Measurements from ENCODE around the gene NR6A1.

DNA sequence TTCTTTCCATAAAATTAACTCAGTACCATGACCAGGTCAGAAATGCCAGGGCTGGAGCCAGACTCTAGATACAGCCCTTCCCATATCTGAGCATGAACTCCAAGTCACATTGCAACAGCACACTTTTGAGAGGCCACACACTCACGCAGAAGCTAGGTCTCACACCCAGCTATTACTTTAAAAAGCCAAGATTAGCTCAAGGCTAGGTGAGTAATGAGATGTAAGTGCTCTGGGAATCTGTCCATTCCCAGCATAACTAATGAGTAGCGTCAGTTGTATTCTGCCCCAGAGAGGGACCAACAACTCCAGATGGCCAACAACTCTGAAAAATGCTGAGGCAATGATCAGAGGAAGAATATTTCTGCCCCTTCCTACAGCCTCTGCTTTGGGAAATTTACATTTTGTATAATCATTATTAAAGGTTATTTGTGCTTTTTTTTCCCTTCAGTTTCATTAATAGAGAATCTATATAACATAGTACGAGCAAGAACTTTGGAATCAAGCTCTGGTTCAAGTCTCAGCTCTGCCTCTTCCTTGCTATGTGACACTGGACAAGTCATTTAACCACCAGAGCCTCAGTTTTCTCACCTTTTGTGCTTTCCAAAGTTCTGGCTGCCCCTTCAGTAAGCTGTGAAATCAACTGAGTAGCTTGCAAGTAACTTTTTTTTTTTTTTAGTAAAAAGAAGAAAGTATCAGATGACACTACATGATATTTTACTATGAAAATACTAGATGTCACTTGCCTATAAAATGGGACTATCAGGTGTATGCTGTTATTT, 118.3 kb downstream of the NR6A1 start:
- TF ChIP-seq, protein P1, sequence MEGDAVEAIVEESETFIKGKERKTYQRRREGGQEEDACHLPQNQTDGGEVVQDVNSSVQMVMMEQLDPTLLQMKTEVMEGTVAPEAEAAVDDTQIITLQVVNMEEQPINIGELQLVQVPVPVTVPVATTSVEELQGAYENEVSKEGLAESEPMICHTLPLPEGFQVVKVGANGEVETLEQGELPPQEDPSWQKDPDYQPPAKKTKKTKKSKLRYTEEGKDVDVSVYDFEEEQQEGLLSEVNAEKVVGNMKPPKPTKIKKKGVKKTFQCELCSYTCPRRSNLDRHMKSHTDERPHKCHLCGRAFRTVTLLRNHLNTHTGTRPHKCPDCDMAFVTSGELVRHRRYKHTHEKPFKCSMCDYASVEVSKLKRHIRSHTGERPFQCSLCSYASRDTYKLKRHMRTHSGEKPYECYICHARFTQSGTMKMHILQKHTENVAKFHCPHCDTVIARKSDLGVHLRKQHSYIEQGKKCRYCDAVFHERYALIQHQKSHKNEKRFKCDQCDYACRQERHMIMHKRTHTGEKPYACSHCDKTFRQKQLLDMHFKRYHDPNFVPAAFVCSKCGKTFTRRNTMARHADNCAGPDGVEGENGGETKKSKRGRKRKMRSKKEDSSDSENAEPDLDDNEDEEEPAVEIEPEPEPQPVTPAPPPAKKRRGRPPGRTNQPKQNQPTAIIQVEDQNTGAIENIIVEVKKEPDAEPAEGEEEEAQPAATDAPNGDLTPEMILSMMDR (IDR thresholded peaks at IDR 0.05 in 8 of 11, conservative IDR thresholded peaks at IDR 0.05 in 3 of 11) = no peak
- TF ChIP-seq POLR2A (IDR thresholded peaks at IDR 0.05) (no peak), POLR2AphosphoS5 (IDR thresholded peaks at IDR 0.05) (no peak)
